HepG2 (cell line): ENCODE data around the gene TTC5. TPM values are rescaled to one million over a fixed set of nuclear protein-coding genes. Genes with fewer than 3 reads are reported as not detected.
A peak's percentile ranks its signal among the peaks of the same experiment; 100 is the strongest.

Experiments
- AKAP8 ChIP-seq: sonication (generic); formaldehyde crosslinking; IDR thresholded peaks from 2 replicates; pipeline ENCODE4 v1.5.1; 2020; ENCODE audit warnings: mild to moderate bottlenecking, missing genetic modification reagents
- KAT8 ChIP-seq: IDR thresholded peaks from 2 replicates; pipeline ENCODE4 v1.6.1; 2016; ENCODE audit warnings: missing genetic modification reagents, missing compliant biosample characterization
- MYNN ChIP-seq: sonication (generic); formaldehyde crosslinking; IDR thresholded peaks from 2 replicates; pipeline ENCODE4 v1.4.0; 2020; ENCODE audit warnings: mild to moderate bottlenecking, low read depth, missing genetic modification reagents
- NBN ChIP-seq: fragments of 450-650 bp; conservative IDR thresholded peaks from 2 replicates; pipeline ENCODE4 v1.6.1; 2017
- RAD21 ChIP-seq: fragments of 450-650 bp; formaldehyde crosslinking; IDR thresholded peaks from 2 replicates; pipeline ENCODE4 v1.5.0; 2020; ENCODE audit warnings: mild to moderate bottlenecking
- RELA ChIP-seq: sonication (generic); formaldehyde crosslinking; IDR thresholded peaks from 2 replicates; pipeline ENCODE4 v1.4.0; 2020; ENCODE audit warnings: missing genetic modification reagents
- SP5 ChIP-seq: IDR thresholded peaks from 2 replicates; pipeline ENCODE4 v1.6.1; 2016; ENCODE audit warnings: low read depth, borderline replicate concordance
- TGIF2 ChIP-seq: IDR thresholded peaks from 2 replicates; pipeline ENCODE4 v1.6.1; 2016; ENCODE audit warnings: control low read depth, missing compliant biosample characterization
- ZFP1 ChIP-seq: IDR thresholded peaks from 2 replicates; pipeline ENCODE4 v1.6.1; 2016
- ZFP37 ChIP-seq: sonication (generic); formaldehyde crosslinking; IDR thresholded peaks from 2 replicates; pipeline ENCODE4 v1.4.0; 2020; ENCODE audit warnings: missing genetic modification reagents, borderline replicate concordance
- ZNF124 ChIP-seq: sonication (generic); formaldehyde crosslinking; IDR thresholded peaks from 2 replicates; pipeline ENCODE4 v1.4.0; 2020; ENCODE audit warnings: missing genetic modification reagents
- ZNF207 ChIP-seq: fragments of 450-650 bp; IDR thresholded peaks from 2 replicates; pipeline ENCODE4 v1.6.1; 2016; ENCODE audit warnings: antibody characterized with exemption, borderline replicate concordance
- ZNF24 ChIP-seq: fragments of 450-650 bp; IDR thresholded peaks from 2 replicates; pipeline ENCODE4 v1.6.1; 2017; ENCODE audit warnings: antibody characterized with exemption, mild to moderate bottlenecking
- ZNF564 ChIP-seq: sonication (generic); formaldehyde crosslinking; IDR thresholded peaks from 2 replicates; pipeline ENCODE4 v1.8.1; 2023; ENCODE audit warnings: mild to moderate bottlenecking, missing genetic modification reagents
- ZNF724P ChIP-seq: sonication (generic); formaldehyde crosslinking; IDR thresholded peaks from 2 replicates; pipeline ENCODE4 v1.8.0; 2022; ENCODE audit warnings: missing genetic modification reagents, borderline replicate concordance
- ZNF816 ChIP-seq: sonication (generic); formaldehyde crosslinking; IDR thresholded peaks from 2 replicates; pipeline ENCODE4 v1.8.0; 2022; ENCODE audit warnings: missing genetic modification reagents, mild to moderate bottlenecking, borderline replicate concordance
- ZNF891 ChIP-seq: sonication (generic); formaldehyde crosslinking; IDR thresholded peaks from 2 replicates; pipeline ENCODE4 v1.5.0; 2020; ENCODE audit warnings: mild to moderate bottlenecking, missing genetic modification reagents
- polyA plus RNA-seq, 8 experiments: library from polyadenylated mRNA; depleted of rRNA in 3 of 8; stranded (reverse) in 7 of 8; unstranded in 1 of 8; fragments of >200 nt; fragmentation: Illumina TruSeq in 4 of 8; extraction: Trizol in 4 of 8; gene quantifications; 2 replicates each; pipeline versions ENCODE4 v1.2.1 to v1.2.3, GENCODE V29; 2011 to 2016; ENCODE audit warnings: low read depth in 4 of 8, missing spikeins in 1 of 8, mixed read lengths in 1 of 8; ENCODE audit not compliant: insufficient read depth in 1 of 8
- total RNA-seq, 5 experiments: library from RNA; depleted of rRNA; stranded (reverse); fragments of >200 nt; fragmentation: Illumina TruSeq; extraction: Trizol; gene quantifications; 2 replicates each; pipeline ENCODE4 v1.2.3, GENCODE V29; 2016; ENCODE audit warnings: low read depth in 1 of 5
- TF ChIP-seq, protein P1 (sequence below): sonication (generic); formaldehyde crosslinking; IDR thresholded peaks from 2 replicates; pipeline ENCODE4 v1.4.0; 2020; ENCODE audit warnings: missing genetic modification reagents
- TF ChIP-seq, protein P2 (sequence below): sonication (generic); formaldehyde crosslinking; IDR thresholded peaks from 2 replicates; pipeline ENCODE4 v1.4.0; 2020; ENCODE audit warnings: mild to moderate bottlenecking, missing genetic modification reagents, borderline replicate concordance
- TF ChIP-seq, protein P3 (sequence below): sonication (generic); formaldehyde crosslinking; IDR thresholded peaks from 2 replicates; pipeline ENCODE4 v1.8.1; 2022; ENCODE audit warnings: mild to moderate bottlenecking, missing genetic modification reagents
- TF ChIP-seq, protein P4 (sequence below): sonication (generic); formaldehyde crosslinking; conservative IDR thresholded peaks from 2 replicates; pipeline ENCODE4 v1.8.0; 2022; ENCODE audit warnings: missing genetic modification reagents
- TF ChIP-seq, protein P5 (sequence below): sonication (generic); formaldehyde crosslinking; IDR thresholded peaks from 2 replicates; pipeline ENCODE4 v1.4.0; 2020; ENCODE audit warnings: missing genetic modification reagents, mild to moderate bottlenecking, borderline replicate concordance

The TTC5 gene
- total and polyA plus RNA-seq, 2 of the 13 experiments (the other 11 are each of a cell fraction or from before 2014, with no cell fraction given), result 8.7 to 28.5 TPM

DNA sequence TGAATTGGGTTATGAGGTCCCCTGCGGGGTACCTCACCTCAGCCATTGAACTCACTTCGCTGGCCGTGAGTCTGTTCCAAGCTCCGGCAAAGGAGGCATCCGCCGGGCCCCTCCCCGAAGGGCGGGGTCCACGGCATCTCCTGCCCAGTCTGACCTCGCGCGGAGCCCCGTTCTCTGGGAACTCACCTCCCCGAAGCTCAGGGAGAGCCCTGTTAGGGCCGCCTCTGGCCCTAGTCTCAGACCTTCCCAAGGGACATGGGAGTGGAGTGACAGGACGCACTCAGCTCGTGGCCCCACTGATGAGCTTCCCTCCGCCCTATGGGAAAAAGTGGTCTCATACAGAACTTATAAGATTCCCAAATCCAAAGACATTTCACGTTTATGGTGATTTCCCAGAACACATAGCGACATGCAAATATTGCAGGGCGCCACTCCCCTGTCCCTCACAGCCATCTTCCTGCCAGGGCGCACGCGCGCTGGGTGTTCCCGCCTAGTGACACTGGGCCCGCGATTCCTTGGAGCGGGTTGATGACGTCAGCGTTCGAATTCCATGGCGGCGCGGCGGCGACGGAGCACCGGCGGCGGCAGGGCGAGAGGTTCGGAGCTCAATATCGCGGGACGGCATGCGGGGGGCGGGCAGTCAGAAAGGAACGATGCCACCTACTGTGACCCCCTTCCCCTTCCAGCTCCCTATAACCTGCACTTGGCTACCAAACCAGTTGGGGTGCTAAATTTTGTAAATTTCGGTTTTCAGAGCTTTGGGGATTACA, 37.5 kb upstream of the TTC5 start, which contains the start of gene PARP2 (continued):
- TF ChIP-seq, protein P1, sequence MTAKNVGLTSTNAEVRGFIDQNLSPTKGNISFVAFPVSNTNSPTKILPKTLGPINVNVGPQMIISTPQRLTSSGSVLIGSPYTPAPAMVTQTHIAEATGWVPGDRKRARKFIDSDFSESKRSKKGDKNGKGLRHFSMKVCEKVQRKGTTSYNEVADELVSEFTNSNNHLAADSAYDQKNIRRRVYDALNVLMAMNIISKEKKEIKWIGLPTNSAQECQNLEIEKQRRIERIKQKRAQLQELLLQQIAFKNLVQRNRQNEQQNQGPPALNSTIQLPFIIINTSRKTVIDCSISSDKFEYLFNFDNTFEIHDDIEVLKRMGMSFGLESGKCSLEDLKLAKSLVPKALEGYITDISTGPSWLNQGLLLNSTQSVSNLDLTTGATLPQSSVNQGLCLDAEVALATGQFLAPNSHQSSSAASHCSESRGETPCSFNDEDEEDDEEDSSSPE (CRISPR knock-in tag), result peak; percentile 99
- peak; percentile 75; the same call in 1 of the 2 replicates for TF ChIP-seq RELA (CRISPR knock-in tag)
- TF ChIP-seq KAT8, result peak; percentile 92
- peak; percentile 83; the same call in 1 of the 2 replicates for TF ChIP-seq ZNF24
- TF ChIP-seq ZNF564 (CRISPR knock-in tag), result peak; percentile 95
- TF ChIP-seq RAD21, result peak; percentile 42; the same call in 1 of the 2 replicates
- TF ChIP-seq, protein P2, sequence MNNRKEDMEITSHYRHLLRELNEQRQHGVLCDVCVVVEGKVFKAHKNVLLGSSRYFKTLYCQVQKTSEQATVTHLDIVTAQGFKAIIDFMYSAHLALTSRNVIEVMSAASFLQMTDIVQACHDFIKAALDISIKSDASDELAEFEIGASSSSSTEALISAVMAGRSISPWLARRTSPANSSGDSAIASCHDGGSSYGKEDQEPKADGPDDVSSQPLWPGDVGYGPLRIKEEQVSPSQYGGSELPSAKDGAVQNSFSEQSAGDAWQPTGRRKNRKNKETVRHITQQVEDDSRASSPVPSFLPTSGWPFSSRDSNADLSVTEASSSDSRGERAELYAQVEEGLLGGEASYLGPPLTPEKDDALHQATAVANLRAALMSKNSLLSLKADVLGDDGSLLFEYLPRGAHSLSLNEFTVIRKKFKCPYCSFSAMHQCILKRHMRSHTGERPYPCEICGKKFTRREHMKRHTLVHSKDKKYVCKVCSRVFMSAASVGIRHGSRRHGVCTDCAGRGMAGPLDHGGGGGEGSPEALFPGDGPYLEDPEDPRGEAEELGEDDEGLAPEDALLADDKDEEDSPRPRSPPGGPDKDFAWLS (CRISPR knock-in tag), result peak; percentile 63; the same call in 1 of the 2 replicates
- TF ChIP-seq ZFP37 (CRISPR knock-in tag), result 0 out of 2 replicates have a peak, but pooled peaks have one; percentile 31
- TF ChIP-seq, protein P3, sequence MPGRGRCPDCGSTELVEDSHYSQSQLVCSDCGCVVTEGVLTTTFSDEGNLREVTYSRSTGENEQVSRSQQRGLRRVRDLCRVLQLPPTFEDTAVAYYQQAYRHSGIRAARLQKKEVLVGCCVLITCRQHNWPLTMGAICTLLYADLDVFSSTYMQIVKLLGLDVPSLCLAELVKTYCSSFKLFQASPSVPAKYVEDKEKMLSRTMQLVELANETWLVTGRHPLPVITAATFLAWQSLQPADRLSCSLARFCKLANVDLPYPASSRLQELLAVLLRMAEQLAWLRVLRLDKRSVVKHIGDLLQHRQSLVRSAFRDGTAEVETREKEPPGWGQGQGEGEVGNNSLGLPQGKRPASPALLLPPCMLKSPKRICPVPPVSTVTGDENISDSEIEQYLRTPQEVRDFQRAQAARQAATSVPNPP (CRISPR knock-in tag), result peak; percentile 100
- no peak for TF ChIP-seq NBN
- TF ChIP-seq, protein P4, sequence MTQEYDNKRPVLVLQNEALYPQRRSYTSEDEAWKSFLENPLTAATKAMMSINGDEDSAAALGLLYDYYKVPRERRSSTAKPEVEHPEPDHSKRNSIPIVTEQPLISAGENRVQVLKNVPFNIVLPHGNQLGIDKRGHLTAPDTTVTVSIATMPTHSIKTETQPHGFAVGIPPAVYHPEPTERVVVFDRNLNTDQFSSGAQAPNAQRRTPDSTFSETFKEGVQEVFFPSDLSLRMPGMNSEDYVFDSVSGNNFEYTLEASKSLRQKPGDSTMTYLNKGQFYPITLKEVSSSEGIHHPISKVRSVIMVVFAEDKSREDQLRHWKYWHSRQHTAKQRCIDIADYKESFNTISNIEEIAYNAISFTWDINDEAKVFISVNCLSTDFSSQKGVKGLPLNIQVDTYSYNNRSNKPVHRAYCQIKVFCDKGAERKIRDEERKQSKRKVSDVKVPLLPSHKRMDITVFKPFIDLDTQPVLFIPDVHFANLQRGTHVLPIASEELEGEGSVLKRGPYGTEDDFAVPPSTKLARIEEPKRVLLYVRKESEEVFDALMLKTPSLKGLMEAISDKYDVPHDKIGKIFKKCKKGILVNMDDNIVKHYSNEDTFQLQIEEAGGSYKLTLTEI (CRISPR knock-in tag), result no peak
- TF ChIP-seq ZFP1 (CRISPR knock-in tag), result no peak
- peak; percentile 82 for TF ChIP-seq ZNF891 (CRISPR knock-in tag)
- peak; percentile 95 for TF ChIP-seq ZNF124 (CRISPR knock-in tag)
- no peak for TF ChIP-seq ZNF724P (CRISPR knock-in tag)
- no peak for TF ChIP-seq ZNF207
- TF ChIP-seq ZNF816 (CRISPR knock-in tag), result peak; percentile 44; the same call in 1 of the 2 replicates
- TF ChIP-seq, protein P5, sequence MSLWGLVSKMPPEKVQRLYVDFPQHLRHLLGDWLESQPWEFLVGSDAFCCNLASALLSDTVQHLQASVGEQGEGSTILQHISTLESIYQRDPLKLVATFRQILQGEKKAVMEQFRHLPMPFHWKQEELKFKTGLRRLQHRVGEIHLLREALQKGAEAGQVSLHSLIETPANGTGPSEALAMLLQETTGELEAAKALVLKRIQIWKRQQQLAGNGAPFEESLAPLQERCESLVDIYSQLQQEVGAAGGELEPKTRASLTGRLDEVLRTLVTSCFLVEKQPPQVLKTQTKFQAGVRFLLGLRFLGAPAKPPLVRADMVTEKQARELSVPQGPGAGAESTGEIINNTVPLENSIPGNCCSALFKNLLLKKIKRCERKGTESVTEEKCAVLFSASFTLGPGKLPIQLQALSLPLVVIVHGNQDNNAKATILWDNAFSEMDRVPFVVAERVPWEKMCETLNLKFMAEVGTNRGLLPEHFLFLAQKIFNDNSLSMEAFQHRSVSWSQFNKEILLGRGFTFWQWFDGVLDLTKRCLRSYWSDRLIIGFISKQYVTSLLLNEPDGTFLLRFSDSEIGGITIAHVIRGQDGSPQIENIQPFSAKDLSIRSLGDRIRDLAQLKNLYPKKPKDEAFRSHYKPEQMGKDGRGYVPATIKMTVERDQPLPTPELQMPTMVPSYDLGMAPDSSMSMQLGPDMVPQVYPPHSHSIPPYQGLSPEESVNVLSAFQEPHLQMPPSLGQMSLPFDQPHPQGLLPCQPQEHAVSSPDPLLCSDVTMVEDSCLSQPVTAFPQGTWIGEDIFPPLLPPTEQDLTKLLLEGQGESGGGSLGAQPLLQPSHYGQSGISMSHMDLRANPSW, result peak; percentile 96
- TF ChIP-seq SP5 (CRISPR knock-in tag), result peak; percentile 41
- no peak for TF ChIP-seq AKAP8 (CRISPR knock-in tag)
- peak; percentile 52; the same call in 1 of the 2 replicates for TF ChIP-seq TGIF2 (CRISPR knock-in tag)
- TF ChIP-seq MYNN (CRISPR knock-in tag), result 0 out of 2 replicates have a peak, but pooled peaks have one; percentile 34
